MG63 (cell line): Measurements from ENCODE around the gene PCSK4. TPM values are rescaled to one million over a fixed set of nuclear protein-coding genes. Genes with fewer than 3 reads are reported as not detected.

Experiments used
- DNase-seq: peaks from one replicate; pipeline ENCODE4 v3.0.0-alpha.2; 2020
- H3K27me3 ChIP-seq: fragments of 250-450 bp; sonication (Bioruptor Pico); 2 replicates; pipeline ENCODE4 v1.5.1; 2020; ENCODE audit warnings: mild to moderate bottlenecking, moderate library complexity
- H3K36me3 ChIP-seq: fragments of 250-450 bp; sonication (Bioruptor Pico); 2 replicates; pipeline ENCODE4 v1.5.1; 2020; ENCODE audit warnings: mild to moderate bottlenecking, moderate library complexity
- H3K4me3 ChIP-seq: fragments of 250-450 bp; sonication (Bioruptor Pico); 2 replicates; pipeline ENCODE4 v1.5.1; 2020; ENCODE audit warnings: mild to moderate bottlenecking, moderate library complexity
- H3K9me3 ChIP-seq: fragments of 250-450 bp; sonication (Bioruptor Pico); 2 replicates; pipeline ENCODE4 v1.5.1; 2020; ENCODE audit warnings: mild to moderate bottlenecking, moderate library complexity
- total RNA-seq: library from RNA; depleted of rRNA; stranded (reverse); fragments of >200 nt; shearing (Covaris generic); gene quantifications from 2 replicates; pipeline ENCODE4 v1.2.3, GENCODE V29; 2014; ENCODE audit warnings: low replicate concordance

Gene PCSK4
- total RNA-seq, 1 experiment from 2014 or later, result 0.40 TPM

- no peaks in the 10 kb centered on the region for H3K27me3 ChIP-seq
- no peaks in the 10 kb centered on the region for H3K36me3 ChIP-seq
Measured at GRCh38 chr19:1497578-1498235, 7.6 kb upstream of the PCSK4 start.

GRCh38 chr19:1496714-1497577 lies 6.8 kb upstream of the PCSK4 start:
- Histone ChIP-seq H3K36me3 (no peaks in the 10 kb centered on the region), H3K27me3 (no peaks in the 10 kb centered on the region), H3K9me3 (no peaks in the 10 kb centered on the region), H3K4me3 (no peak overlapping the region)
- no peak for DNase-seq

More at GRCh38 chr19:1497578-1498235, 7.6 kb upstream of the PCSK4 start:
- Histone ChIP-seq H3K9me3 (no peaks in the 10 kb centered on the region), H3K4me3 (no peak overlapping the region)
- DNase-seq, result no peak

- H3K4me3 ChIP-seq, result no peak overlapping the region
- DNase-seq, result no peak
- no peaks in the 10 kb centered on the region for H3K27me3 ChIP-seq
- no peaks in the 10 kb centered on the region for H3K9me3 ChIP-seq
- H3K36me3 ChIP-seq, result no peaks in the 10 kb centered on the region
Measured at GRCh38 chr19:1495799-1496713, 5.9 kb upstream of the PCSK4 start.

GRCh38 chr19:1495051-1495798 lies 5.1 kb upstream of the PCSK4 start:
- DNase-seq, result no peak
- Histone ChIP-seq H3K27me3 (no peaks in the 10 kb centered on the region), H3K4me3 (no peak overlapping the region), H3K9me3 (no peaks in the 10 kb centered on the region), H3K36me3 (no peaks in the 10 kb centered on the region)

- H3K36me3 ChIP-seq, result no peaks in the 10 kb centered on the region
Measured at GRCh38 chr19:1494115-1494815, 4.1 kb upstream of the PCSK4 start.

GRCh38 chr19:1492474-1493006 lies 2.4 kb upstream of the PCSK4 start:
- Histone ChIP-seq H3K9me3 (no peaks in the 10 kb centered on the region), H3K27me3 (no peaks in the 10 kb centered on the region), H3K4me3 (no peak overlapping the region), H3K36me3 (no peaks in the 10 kb centered on the region)
- DNase-seq, result no peak

More at GRCh38 chr19:1494115-1494815, 4.1 kb upstream of the PCSK4 start:
- Histone ChIP-seq H3K9me3 (no peaks in the 10 kb centered on the region), H3K4me3 (no peak overlapping the region), H3K27me3 (no peaks in the 10 kb centered on the region)
- DNase-seq, result no peak

GRCh38 chr19:1491849-1492170 lies 1.7 kb upstream of the PCSK4 start:
- Histone ChIP-seq H3K9me3 (no peaks in the 10 kb centered on the region), H3K4me3 (no peak overlapping the region), H3K27me3 (no peaks in the 10 kb centered on the region), H3K36me3 (no peaks in the 10 kb centered on the region)
- no peak for DNase-seq

- peak within 1 kb of the TSS; percentile 54 for H3K4me3 ChIP-seq
Measured at GRCh38 chr19:1491114-1491848, 1.1 kb upstream of the PCSK4 start, which contains the start of gene REEP6. Gene REEP6 (plus strand): TSS chr19:1491181. CDS start chr19:1491270, 89 bp downstream.

GRCh38 chr19:1489463-1490310 lies 463 bp downstream of the PCSK4 start:
- no peaks in the 10 kb centered on the region for H3K27me3 ChIP-seq
- H3K4me3 ChIP-seq, result peak overlapping the region; percentile 54
- H3K36me3 ChIP-seq, result no peaks in the 10 kb centered on the region
- DNase-seq, result no peak
- H3K9me3 ChIP-seq, result no peaks in the 10 kb centered on the region

More at GRCh38 chr19:1491114-1491848, 1.1 kb upstream of the PCSK4 start, which contains the start of gene REEP6:
- Histone ChIP-seq H3K9me3 (no peaks in the 10 kb centered on the region), H3K36me3 (no peaks in the 10 kb centered on the region), H3K27me3 (no peaks in the 10 kb centered on the region)
- no peak for DNase-seq

GRCh38 chr19:1488282-1488601 lies 1.9 kb downstream of the PCSK4 start:
- Histone ChIP-seq H3K36me3 (no peaks in the 10 kb centered on the region), H3K9me3 (no peaks in the 10 kb centered on the region), H3K27me3 (no peaks in the 10 kb centered on the region), H3K4me3 (no peak overlapping the region)
- DNase-seq, result no peak

GRCh38 chr19:1487576-1488281 lies 2.4 kb downstream of the PCSK4 start:
- Histone ChIP-seq H3K9me3 (no peaks in the 10 kb centered on the region), H3K27me3 (no peaks in the 10 kb centered on the region), H3K36me3 (no peaks in the 10 kb centered on the region), H3K4me3 (no peak overlapping the region)
- no peak for DNase-seq

- DNase-seq, result no peak
- no peaks in the 10 kb centered on the region for H3K27me3 ChIP-seq
- no peaks in the 10 kb centered on the region for H3K36me3 ChIP-seq
- H3K4me3 ChIP-seq, result no peak overlapping the region
- no peaks in the 10 kb centered on the region for H3K9me3 ChIP-seq
Measured at GRCh38 chr19:1486720-1487575, 3.2 kb downstream of the PCSK4 start.

- H3K9me3 ChIP-seq, result no peaks in the 10 kb centered on the region
- H3K36me3 ChIP-seq, result no peaks in the 10 kb centered on the region
- H3K27me3 ChIP-seq, result no peaks in the 10 kb centered on the region
- DNase-seq, result no peak
- H3K4me3 ChIP-seq, result no peak overlapping the region
Measured at GRCh38 chr19:1483979-1484428, 6.1 kb downstream of the PCSK4 start.
